Neuron (in vitro differentiated cells): ENCODE results near the gene PREX1.

Experiments used
- H2AFZ ChIP-seq: one replicate; pipeline ENCODE4 v1.6.1; 2013; ENCODE audit warnings: low read depth, mild to moderate bottlenecking, inconsistent platforms, low read length, moderate library complexity
- H3K27me3 ChIP-seq: one replicate; pipeline ENCODE4 v1.6.1; 2013; ENCODE audit warnings: low read length; ENCODE audit not compliant: insufficient read depth
- H3K36me3 ChIP-seq: one replicate; pipeline ENCODE4 v1.6.1; 2013; ENCODE audit warnings: low read length; ENCODE audit not compliant: insufficient read depth
- H3K4me1 ChIP-seq: one replicate; pipeline ENCODE4 v1.6.1; 2013; ENCODE audit warnings: low read length; ENCODE audit not compliant: insufficient read depth
- H3K4me3 ChIP-seq: 2 replicates; pipeline ENCODE4 v1.5.1; 2013; ENCODE audit warnings: mild to moderate bottlenecking, low read length, moderate library complexity
- H3K9me3 ChIP-seq: one replicate; pipeline ENCODE4 v1.6.1; 2013; ENCODE audit warnings: low read length

PREX1 gene

GRCh38 chr20:48636301-48636700, 191.5 kb downstream of the PREX1 start:
- Histone ChIP-seq H2AFZ (no peak overlapping the region), H3K4me1 (no peaks in the 10 kb centered on the region), H3K9me3 (no peaks in the 10 kb centered on the region), H3K36me3 (peaks cover 45% of the 10 kb centered on the region), H3K4me3 (no peak overlapping the region), H3K27me3 (no peaks in the 10 kb centered on the region)

DNA sequence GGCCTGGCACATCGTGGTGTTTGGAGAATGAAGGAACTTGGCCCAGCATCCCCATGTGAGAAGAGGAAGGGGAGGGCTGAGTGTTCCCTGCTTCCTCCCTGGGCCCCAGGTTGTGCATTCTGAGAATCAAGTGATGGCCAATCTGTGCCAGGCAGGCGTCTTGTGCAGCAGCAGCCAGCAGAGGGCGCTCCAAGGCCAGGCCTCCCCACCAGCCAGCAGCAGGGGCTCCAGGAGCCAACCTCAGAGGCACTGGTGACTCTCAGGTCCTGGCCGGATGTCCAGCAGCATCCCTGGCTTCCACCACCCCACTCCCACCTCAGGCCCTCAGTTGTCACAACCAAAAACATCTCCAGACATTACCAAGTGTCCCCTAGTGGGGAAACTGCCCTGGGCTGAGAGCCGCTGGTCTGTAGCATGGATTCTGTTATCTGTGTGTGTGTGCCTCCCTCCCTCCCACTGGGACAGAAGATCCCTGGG, 192.0 kb downstream of the PREX1 start:
- no peaks in the 10 kb centered on the region for H3K27me3 ChIP-seq
- H3K9me3 ChIP-seq, result no peaks in the 10 kb centered on the region
- no peak overlapping the region for H2AFZ ChIP-seq
- H3K4me1 ChIP-seq, result no peaks in the 10 kb centered on the region
- no peak overlapping the region for H3K4me3 ChIP-seq
- H3K36me3 ChIP-seq, result peaks cover 45% of the 10 kb centered on the region

- peaks cover 47% of the 10 kb centered on the region for H3K36me3 ChIP-seq
- no peaks in the 10 kb centered on the region for H3K4me1 ChIP-seq
- H2AFZ ChIP-seq, result no peak overlapping the region
- H3K27me3 ChIP-seq, result no peaks in the 10 kb centered on the region
- H3K4me3 ChIP-seq, result no peak overlapping the region
- H3K9me3 ChIP-seq, result no peaks in the 10 kb centered on the region
Observed at GRCh38 chr20:48635361-48635760, 192.4 kb downstream of the PREX1 start.

- H3K27me3 ChIP-seq, result no peaks in the 10 kb centered on the region
- H2AFZ ChIP-seq, result no peak overlapping the region
- no peaks in the 10 kb centered on the region for H3K9me3 ChIP-seq
- H3K4me3 ChIP-seq, result no peak overlapping the region
- H3K36me3 ChIP-seq, result peaks cover 46% of the 10 kb centered on the region
- H3K4me1 ChIP-seq, result no peaks in the 10 kb centered on the region
Observed at GRCh38 chr20:48634641-48635040, 193.2 kb downstream of the PREX1 start.

- Histone ChIP-seq H3K27me3 (no peaks in the 10 kb centered on the region), H3K4me1 (no peaks in the 10 kb centered on the region), H2AFZ (no peak overlapping the region), H3K4me3 (no peak overlapping the region), H3K9me3 (no peaks in the 10 kb centered on the region), H3K36me3 (peaks cover 45% of the 10 kb centered on the region)
Observed at GRCh38 chr20:48633620-48634257, 194.1 kb downstream of the PREX1 start.

DNA sequence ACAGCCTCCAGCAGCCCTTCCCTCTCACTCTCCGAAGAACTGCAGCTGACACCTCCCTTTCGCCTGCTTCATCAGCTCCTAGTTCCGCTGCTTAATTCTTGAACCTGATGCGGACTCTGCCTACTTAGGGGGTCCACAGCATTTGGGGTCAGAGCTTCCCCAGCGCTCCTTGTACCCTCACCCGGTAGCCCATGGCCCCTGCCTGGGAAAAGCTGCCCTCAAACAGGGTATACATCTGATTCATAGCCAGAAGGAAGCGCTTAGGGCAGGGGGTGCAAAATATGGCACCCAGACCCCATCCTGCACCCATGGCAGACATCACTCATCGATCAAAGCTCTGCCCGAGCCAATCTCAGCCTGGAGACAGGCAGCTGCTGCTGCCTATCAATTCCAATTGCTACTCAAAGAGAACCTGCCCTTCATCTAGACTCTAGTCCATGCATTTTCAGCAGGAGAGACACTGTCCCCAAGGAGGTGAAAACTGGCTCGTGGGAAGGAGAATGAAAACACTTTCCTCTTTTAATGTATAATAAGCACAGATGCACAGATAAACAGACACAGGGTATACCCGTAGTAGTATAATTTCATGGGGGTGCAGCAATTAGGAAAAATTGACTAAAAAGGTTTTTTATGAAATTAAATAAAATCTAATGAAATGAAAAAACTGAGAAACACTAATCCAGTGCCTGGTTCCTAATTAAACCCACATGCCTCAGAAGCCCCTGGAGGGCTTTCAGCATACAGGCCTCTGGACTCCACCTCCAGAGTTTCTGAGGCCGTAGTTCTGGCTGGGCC, 194.8 kb downstream of the PREX1 start:
- no peaks in the 10 kb centered on the region for H3K27me3 ChIP-seq
- H3K9me3 ChIP-seq, result no peaks in the 10 kb centered on the region
- H3K4me1 ChIP-seq, result no peaks in the 10 kb centered on the region
- no peak overlapping the region for H2AFZ ChIP-seq
- H3K4me3 ChIP-seq, result no peak overlapping the region
- peaks cover 44% of the 10 kb centered on the region for H3K36me3 ChIP-seq

- no peaks in the 10 kb centered on the region for H3K9me3 ChIP-seq
- H3K27me3 ChIP-seq, result no peaks in the 10 kb centered on the region
- no peak overlapping the region for H3K4me3 ChIP-seq
- no peak overlapping the region for H2AFZ ChIP-seq
- peaks cover 47% of the 10 kb centered on the region for H3K36me3 ChIP-seq
- H3K4me1 ChIP-seq, result no peaks in the 10 kb centered on the region
Observed at GRCh38 chr20:48632017-48632824, 195.6 kb downstream of the PREX1 start.

GRCh38 chr20:48631114-48632016, 196.4 kb downstream of the PREX1 start:
- no peaks in the 10 kb centered on the region for H3K4me1 ChIP-seq
- H2AFZ ChIP-seq, result no peak overlapping the region
- H3K9me3 ChIP-seq, result no peaks in the 10 kb centered on the region
- H3K36me3 ChIP-seq, result peaks cover 54% of the 10 kb centered on the region
- no peak overlapping the region for H3K4me3 ChIP-seq
- no peaks in the 10 kb centered on the region for H3K27me3 ChIP-seq

- no peaks in the 10 kb centered on the region for H3K4me1 ChIP-seq
- no peak overlapping the region for H3K4me3 ChIP-seq
- no peak overlapping the region for H2AFZ ChIP-seq
- H3K9me3 ChIP-seq, result no peaks in the 10 kb centered on the region
- no peaks in the 10 kb centered on the region for H3K27me3 ChIP-seq
- peaks cover 60% of the 10 kb centered on the region for H3K36me3 ChIP-seq
Observed at GRCh38 chr20:48630342-48631075, 197.3 kb downstream of the PREX1 start.

- Histone ChIP-seq H3K4me1 (no peaks in the 10 kb centered on the region), H3K27me3 (no peaks in the 10 kb centered on the region), H3K36me3 (peaks cover 60% of the 10 kb centered on the region), H3K4me3 (no peak overlapping the region), H3K9me3 (no peaks in the 10 kb centered on the region), H2AFZ (no peak overlapping the region)
Observed at GRCh38 chr20:48629960-48630315, 197.9 kb downstream of the PREX1 start.

DNA sequence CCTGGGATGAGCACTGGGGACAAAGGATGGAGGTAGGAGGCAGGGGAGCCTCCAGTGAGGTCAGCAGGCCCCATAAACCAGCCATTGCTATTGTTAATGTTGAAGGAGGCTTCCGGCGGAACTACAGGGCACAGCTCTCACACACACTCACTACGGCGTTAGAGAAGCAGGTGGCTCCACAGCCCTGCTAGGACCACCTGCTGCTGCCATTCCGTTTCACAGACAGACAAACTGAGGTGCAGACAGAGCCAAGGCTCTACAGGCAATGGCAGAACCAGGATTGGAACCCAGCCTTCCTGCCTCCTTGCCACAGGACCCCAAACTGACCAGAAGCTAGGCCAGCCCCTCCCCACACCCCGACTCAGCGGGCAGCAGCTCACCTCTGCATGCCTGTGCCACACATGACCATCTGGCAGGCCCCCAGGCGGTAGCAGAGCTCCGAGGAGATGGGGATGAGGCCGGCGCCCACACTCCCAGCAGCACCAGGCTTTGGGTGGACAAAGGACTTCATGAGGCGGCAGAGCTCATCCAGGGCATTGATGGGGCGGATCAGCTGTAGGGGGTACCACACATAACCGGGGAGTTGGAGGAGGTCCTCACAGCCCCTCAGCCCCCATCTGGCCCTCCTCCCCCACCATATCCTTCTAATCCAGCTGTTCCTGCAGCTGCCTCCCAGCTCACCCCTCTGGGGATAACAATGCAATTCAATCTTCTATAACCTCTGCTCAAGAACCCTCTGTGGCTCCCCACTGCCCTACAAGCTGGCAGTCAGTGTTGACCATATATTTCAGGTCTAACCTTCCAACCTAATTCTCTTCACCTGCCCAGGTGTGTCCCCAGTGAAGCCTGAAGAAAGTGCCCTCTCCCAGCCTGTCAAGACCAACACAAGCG, 198.5 kb downstream of the PREX1 start:
- H3K36me3 ChIP-seq, result peaks cover 64% of the 10 kb centered on the region
- no peak overlapping the region for H2AFZ ChIP-seq
- no peak overlapping the region for H3K4me3 ChIP-seq
- H3K4me1 ChIP-seq, result no peaks in the 10 kb centered on the region
- H3K27me3 ChIP-seq, result no peaks in the 10 kb centered on the region
- H3K9me3 ChIP-seq, result no peaks in the 10 kb centered on the region
